B cell (primary cell): ENCODE data around the gene GPHN. TPM values are rescaled to one million over a fixed set of nuclear protein-coding genes. Genes with fewer than 3 reads are reported as not detected.

ENCODE experiments used
- ATAC-seq: fragments of 200-7000 bp; cut with Tn5 transposase; one replicate; pipeline ENCODE4 v1.10.0; 2021; ENCODE audit warnings: low read depth, mild to moderate bottlenecking, moderate number of reproducible peaks, moderate library complexity
- CTCF ChIA-PET: fragments of 350-600 bp; sonication (Branson Sonifier 250); formaldehyde crosslinking; loops from one replicate; lab custom pipeline; 2021; ENCODE audit warnings: antibody characterized with exemption, inconsistent platforms; lab: Charles Lee
- POLR2A ChIA-PET: fragments of 350-600 bp; sonication (Branson Sonifier 250); formaldehyde crosslinking; loops from one replicate; lab custom pipeline; 2021; ENCODE audit warnings: antibody characterized with exemption; lab: Charles Lee
- DNase-seq: peaks from one replicate; pipeline ENCODE4 v3.0.0; 2013
- H2AFZ ChIP-seq: 2 replicates; pipeline ENCODE4 v1.6.1; 2012; ENCODE audit warnings: mild to moderate bottlenecking, low read depth, low read length; ENCODE audit not compliant: insufficient read depth, poor library complexity, severe bottlenecking
- H3K27ac ChIP-seq, 2 donors: 1 replicate in 1 of 2; 2 replicates in 1 of 2; pipeline ENCODE4 v1.5.1; 2012 to 2013; ENCODE audit warnings: low read length in 2 of 2, mild to moderate bottlenecking in 2 of 2, moderate library complexity in 1 of 2
- H3K27me3 ChIP-seq, 4 experiments: fragments of 200-600 bp in 1 of 4; sonication (generic) in 1 of 4; replicated peaks in 1 of 4; 1 replicate in 2 of 4; 2 replicates in 2 of 4; pipeline versions ENCODE4 v1.6.1 to v1.7.0; 2013 to 2016; ENCODE audit warnings: low read length in 3 of 4, mild to moderate bottlenecking in 2 of 4, mixed read lengths in 1 of 4, moderate library complexity in 1 of 4; ENCODE audit not compliant: insufficient read depth in 4 of 4, control insufficient read depth in 3 of 4; ENCODE audit errors: control extremely low read depth in 1 of 4
- H3K36me3 ChIP-seq, 2 experiments: replicated peaks in 1 of 2; 1 replicate in 1 of 2; 2 replicates in 1 of 2; pipeline versions ENCODE4 v1.6.1 to v1.7.1; 2013; ENCODE audit warnings: low read length in 1 of 2; ENCODE audit not compliant: insufficient read depth in 2 of 2, control insufficient read depth in 1 of 2; ENCODE audit errors: control extremely low read depth in 1 of 2, extremely low read depth in 1 of 2
- H3K4me1 ChIP-seq, 2 donors: fragments of 200-600 bp in 1 of 2; sonication (generic) in 1 of 2; 1 replicate in 1 of 2; 2 replicates in 1 of 2; pipeline versions ENCODE4 v1.5.1 to v1.6.1; 2013 to 2017; ENCODE audit warnings: low read length in 2 of 2; ENCODE audit not compliant: control insufficient read depth in 2 of 2, insufficient read depth in 2 of 2
- H3K4me2 ChIP-seq: replicated peaks from 2 replicates; pipeline ENCODE3; 2012; ENCODE audit warnings: mild to moderate bottlenecking, low read depth, low read length; ENCODE audit not compliant: poor library complexity, severe bottlenecking
- H3K4me3 ChIP-seq, 5 experiments: fragments of 200-600 bp in 1 of 5; sonication (generic) in 1 of 5; 1 replicate in 3 of 5; 2 replicates in 2 of 5; pipeline versions ENCODE4 v1.5.1 to v1.7.0; 2011 to 2016; ENCODE audit warnings: low read length in 4 of 5, mild to moderate bottlenecking in 4 of 5, low read depth in 2 of 5, control low read depth in 1 of 5, moderate library complexity in 1 of 5; ENCODE audit not compliant: insufficient read depth in 1 of 5; ENCODE audit errors: control extremely low read depth in 1 of 5, extremely low read depth in 1 of 5
- H3K79me2 ChIP-seq: fragments of 200-600 bp; sonication (generic); one replicate; pipeline ENCODE4 v1.6.0; 2016; ENCODE audit warnings: low read length; ENCODE audit not compliant: control insufficient read depth, insufficient read depth
- H3K9ac ChIP-seq: fragments of 200-600 bp; sonication (generic); 2 replicates; pipeline ENCODE4 v1.6.1; 2017; ENCODE audit warnings: mild to moderate bottlenecking, low read length, moderate library complexity
- H3K9me3 ChIP-seq, 3 donors: one replicate each; pipeline versions ENCODE4 v1.6.1 to v1.7.1; 2013; ENCODE audit warnings: low read length in 2 of 3; ENCODE audit not compliant: control insufficient read depth in 2 of 3, insufficient read depth in 1 of 3; ENCODE audit errors: control extremely low read depth in 1 of 3
- H4K20me1 ChIP-seq: 2 replicates; pipeline ENCODE4 v1.6.0; 2012; ENCODE audit warnings: mild to moderate bottlenecking, low read length; ENCODE audit not compliant: insufficient read depth, control insufficient read depth, poor library complexity, severe bottlenecking
- H3K27ac Mint-ChIP-seq: one replicate; pipeline ENCODE4 v1.8.0; 2021; ENCODE audit warnings: mixed read lengths
- H3K27me3 Mint-ChIP-seq: one replicate; pipeline ENCODE4 v1.8.0; 2021; ENCODE audit warnings: mixed read lengths
- H3K4me1 Mint-ChIP-seq: one replicate; pipeline ENCODE4 v1.8.0; 2021; ENCODE audit warnings: mixed read lengths
- H3K4me3 Mint-ChIP-seq: one replicate; pipeline ENCODE4 v1.8.0; 2021; ENCODE audit warnings: mixed read lengths
- H3K9me3 Mint-ChIP-seq: one replicate; pipeline ENCODE4 v1.8.0; 2022; ENCODE audit warnings: mixed read lengths; ENCODE audit not compliant: insufficient read depth
- EZH2 ChIP-seq: IDR thresholded peaks from 2 replicates; pipeline ENCODE4 v1.6.1; 2012; ENCODE audit warnings: borderline replicate concordance, low read depth, mild to moderate bottlenecking, moderate library complexity, low read length; ENCODE audit not compliant: insufficient read depth, poor library complexity, severe bottlenecking
- intact Hi-C: fragments of 100-400 bp; cut with micrococcal nuclease; formaldehyde crosslinking; loops from one replicate; pipeline ENCODE4 v1.10.0; 2022
- polyA plus RNA-seq: library from polyadenylated mRNA; depleted of rRNA; stranded (reverse); fragments of >200 nt; gene quantifications from 2 replicates; pipeline ENCODE4 v1.2.3, GENCODE V29; 2012
- total RNA-seq, 2 donors: library from RNA; stranded (reverse); fragments of 120-200 nt in 1 of 2; gene quantifications; 1 replicate in 1 of 2; 2 replicates in 1 of 2; pipeline versions ENCODE4 v1.2.3 to v1.2.4, GENCODE V29; 2013 to 2022
- TF ChIP-seq, protein P1 (sequence below): fragments of 200-600 bp; IDR thresholded peaks from one replicate; pipeline ENCODE4 v1.8.0; 2022; ENCODE audit warnings: antibody characterized with exemption, mild to moderate bottlenecking

The GPHN gene
- total and polyA plus RNA-seq, 2 donors (not counting 1 experiment from before 2014, with no cell fraction given), result 3.4 to 18.0 TPM

DNA sequence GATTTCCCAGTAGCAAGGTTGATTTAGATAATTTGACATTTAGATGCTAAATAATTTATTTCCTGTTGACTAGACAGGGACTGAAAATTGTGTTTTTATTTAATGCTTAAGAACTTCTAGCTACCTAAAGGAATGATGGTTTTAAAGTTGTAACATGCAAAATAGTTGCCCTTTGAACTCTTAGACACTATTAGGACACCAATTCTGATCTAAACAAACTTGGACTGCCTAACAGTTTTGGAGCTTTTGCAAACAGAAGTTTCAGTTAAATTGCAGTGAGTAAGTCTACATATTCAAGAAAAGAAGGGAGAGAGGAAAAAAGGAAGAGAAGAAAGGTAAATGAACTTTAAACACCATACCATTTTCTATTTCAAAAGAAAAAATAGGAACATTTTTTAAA, 492.0 kb downstream of the GPHN start:
- H3K79me2 ChIP-seq, result no peaks in the 10 kb centered on the region
- Mint-ChIP-seq H3K4me1 (no peaks in the 10 kb centered on the region), H3K27ac (no peak overlapping the region), H3K9me3 (no peaks in the 10 kb centered on the region), H3K4me3 (no peak overlapping the region), H3K27me3 (no peaks in the 10 kb centered on the region)
- CTCF ChIA-PET, result no interaction called here
- no peaks in the 10 kb centered on the region for H3K36me3 ChIP-seq
- intact Hi-C loops, result no loop called here
- no peak for ATAC-seq
- H3K27ac ChIP-seq, result no peak overlapping the region
- no peak overlapping the region for H3K9ac ChIP-seq
- H3K4me2 ChIP-seq, result no peak overlapping the region
- POLR2A ChIA-PET, result no interaction called here
- no peaks in the 10 kb centered on the region for H3K27me3 ChIP-seq
- no peaks in the 10 kb centered on the region for H4K20me1 ChIP-seq
- TF ChIP-seq EZH2, result no peak
- DNase-seq, result no peak
- no peak overlapping the region for H2AFZ ChIP-seq
- no peaks in the 10 kb centered on the region for H3K9me3 ChIP-seq
- H3K4me3 ChIP-seq, result no peak overlapping the region
- H3K4me1 ChIP-seq, result no peaks in the 10 kb centered on the region

DNA sequence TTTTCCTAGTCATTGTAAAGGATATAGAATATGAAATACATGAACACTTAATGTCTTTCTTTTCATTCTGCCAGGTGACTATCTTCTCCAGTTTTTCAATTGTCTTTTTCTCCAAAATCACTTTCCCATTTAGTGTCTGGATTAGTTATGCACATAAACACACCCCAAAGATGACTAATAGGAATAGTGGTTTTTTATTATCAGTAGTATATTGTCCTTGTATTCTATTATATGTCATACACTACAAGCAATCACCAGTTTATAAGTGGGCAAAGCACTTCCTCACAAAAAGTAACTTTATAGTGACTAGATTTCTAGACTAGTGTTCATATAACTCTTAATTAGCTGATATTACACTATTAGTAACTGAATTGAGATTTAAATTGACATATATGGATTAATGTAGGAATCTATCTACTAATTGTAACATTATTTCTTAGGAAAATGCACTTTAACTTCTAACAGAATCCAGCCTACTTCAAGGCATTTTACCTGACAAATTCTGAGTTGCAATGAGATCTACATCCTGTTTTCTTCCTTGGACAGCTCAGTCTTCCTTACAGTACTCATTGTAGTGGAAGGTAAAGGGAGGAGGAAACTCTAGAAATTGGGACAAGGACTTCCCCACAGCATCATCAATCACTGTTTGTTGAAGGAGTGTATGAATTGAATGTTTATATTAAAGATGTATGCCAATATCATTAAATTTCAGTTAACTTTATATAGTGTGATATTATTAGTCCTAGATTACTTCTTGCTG, 495.2 kb downstream of the GPHN start:
- no peak overlapping the region for H3K4me2 ChIP-seq
- CTCF ChIA-PET, result no interaction called here
- H3K36me3 ChIP-seq, result no peaks in the 10 kb centered on the region
- H3K27ac ChIP-seq, result no peak overlapping the region
- ATAC-seq (no peak), DNase-seq (no peak)
- no peaks in the 10 kb centered on the region for H3K27me3 ChIP-seq
- H3K79me2 ChIP-seq, result no peaks in the 10 kb centered on the region
- no peaks in the 10 kb centered on the region for H3K27me3 Mint-ChIP-seq
- no peak overlapping the region for H2AFZ ChIP-seq
- H3K4me3 Mint-ChIP-seq, result no peak overlapping the region
- TF ChIP-seq EZH2, result no peak
- TF ChIP-seq, protein P1, sequence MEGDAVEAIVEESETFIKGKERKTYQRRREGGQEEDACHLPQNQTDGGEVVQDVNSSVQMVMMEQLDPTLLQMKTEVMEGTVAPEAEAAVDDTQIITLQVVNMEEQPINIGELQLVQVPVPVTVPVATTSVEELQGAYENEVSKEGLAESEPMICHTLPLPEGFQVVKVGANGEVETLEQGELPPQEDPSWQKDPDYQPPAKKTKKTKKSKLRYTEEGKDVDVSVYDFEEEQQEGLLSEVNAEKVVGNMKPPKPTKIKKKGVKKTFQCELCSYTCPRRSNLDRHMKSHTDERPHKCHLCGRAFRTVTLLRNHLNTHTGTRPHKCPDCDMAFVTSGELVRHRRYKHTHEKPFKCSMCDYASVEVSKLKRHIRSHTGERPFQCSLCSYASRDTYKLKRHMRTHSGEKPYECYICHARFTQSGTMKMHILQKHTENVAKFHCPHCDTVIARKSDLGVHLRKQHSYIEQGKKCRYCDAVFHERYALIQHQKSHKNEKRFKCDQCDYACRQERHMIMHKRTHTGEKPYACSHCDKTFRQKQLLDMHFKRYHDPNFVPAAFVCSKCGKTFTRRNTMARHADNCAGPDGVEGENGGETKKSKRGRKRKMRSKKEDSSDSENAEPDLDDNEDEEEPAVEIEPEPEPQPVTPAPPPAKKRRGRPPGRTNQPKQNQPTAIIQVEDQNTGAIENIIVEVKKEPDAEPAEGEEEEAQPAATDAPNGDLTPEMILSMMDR, result no peak
- no peak overlapping the region for H3K4me3 ChIP-seq
- H3K27ac Mint-ChIP-seq, result no peak overlapping the region
- no peaks in the 10 kb centered on the region for H4K20me1 ChIP-seq
- POLR2A ChIA-PET, result no interaction called here
- H3K4me1 Mint-ChIP-seq, result no peaks in the 10 kb centered on the region
- H3K9me3 Mint-ChIP-seq, result no peaks in the 10 kb centered on the region
- no peaks in the 10 kb centered on the region for H3K4me1 ChIP-seq
- no peak overlapping the region for H3K9ac ChIP-seq
- intact Hi-C loops, result no loop called here
- H3K9me3 ChIP-seq, result no peaks in the 10 kb centered on the region
